ENCODE results near the gene CTDSP2.
A peak's percentile ranks its signal among the peaks of the same experiment; 100 is the strongest.
"Not testable (repeated sequence)": the region's sequence is repeated elsewhere in the genome, so short reads cannot be mapped to it uniquely, and the experiment has no call there.

CTDSP2 gene

GRCh38 chr12:57781801-57782200 lies 64.7 kb downstream of the CTDSP2 start:
- no peak for DNase-seq (ENCODE audit: low spot score)

GRCh38 chr12:57781244-57781643 lies 65.3 kb downstream of the CTDSP2 start:
- no peak for DNase-seq (ENCODE audit: low spot score)

- no peak for DNase-seq (ENCODE audit: low spot score)
Observed at GRCh38 chr12:57780284-57780897, 66.1 kb downstream of the CTDSP2 start.

GRCh38 chr12:57779736-57780135 lies 66.8 kb downstream of the CTDSP2 start:
- no peak for DNase-seq (ENCODE audit: low spot score)

GRCh38 chr12:57777911-57778310 lies 68.6 kb downstream of the CTDSP2 start:
- DNase-seq (ENCODE audit: low spot score) = no peak

GRCh38 chr12:57777367-57777766 lies 69.2 kb downstream of the CTDSP2 start:
- no peak for DNase-seq (ENCODE audit: low spot score)

- no peak for DNase-seq (ENCODE audit: low spot score)
Observed at GRCh38 chr12:57776247-57776587, 70.3 kb downstream of the CTDSP2 start.

GRCh38 chr12:57775563-57776246 lies 70.8 kb downstream of the CTDSP2 start:
- DNase-seq (ENCODE audit: low spot score) = no peak

- no peak for DNase-seq (ENCODE audit: low spot score)
Observed at GRCh38 chr12:57775044-57775443, 71.5 kb downstream of the CTDSP2 start.

GRCh38 chr12:57774634-57775033 lies 71.9 kb downstream of the CTDSP2 start:
- DNase-seq (ENCODE audit: low spot score) = not testable (repeated sequence)

- no peak for DNase-seq (ENCODE audit: low spot score)
Observed at GRCh38 chr12:57772429-57773322, 73.9 kb downstream of the CTDSP2 start, which contains the start of gene EEF1AKMT3. TSS of gene EEF1AKMT3 (plus strand) at chr12:57772614. CDS start at chr12:57772725, 111 bp downstream.

GRCh38 chr12:57771873-57772428 lies 74.6 kb downstream of the CTDSP2 start, which contains the start of gene METTL1:
TSS of gene METTL1 (minus strand) at chr12:57772105. CDS start at chr12:57772083, 22 bp downstream.
- DNase-seq (ENCODE audit: low spot score) = peak; percentile 92

GRCh38 chr12:57771236-57771872 lies 75.2 kb downstream of the CTDSP2 start:
- DNase-seq (ENCODE audit: low spot score) = peak; percentile 78

GRCh38 chr12:57770734-57771133 lies 75.8 kb downstream of the CTDSP2 start:
- DNase-seq (ENCODE audit: low spot score) = no peak
